Tibial nerve (tissue), 3 donors: Measurements from ENCODE around the gene GRM8.

ENCODE experiments used
- CTCF ChIP-seq, 5 experiments: fragments of 200-600 bp in 3 of 5; fragments of 450-650 bp in 2 of 5; sonication (generic) in 3 of 5; IDR thresholded peaks; one replicate each; pipeline ENCODE4 v1.5.1; 2016 to 2019; ENCODE audit warnings: antibody characterized with exemption in 5 of 5, mild to moderate bottlenecking in 3 of 5, moderate library complexity in 2 of 5
- POLR2A ChIP-seq, 2 donors: fragments of 450-650 bp; IDR thresholded peaks; one replicate each; pipeline ENCODE4 v1.6.1; 2017; ENCODE audit warnings: antibody characterized with exemption in 2 of 2, mild to moderate bottlenecking in 2 of 2, moderate library complexity in 2 of 2

GRCh38 chr7:126667742-126668366 is 584.9 kb downstream of the GRM8 start:
- TF ChIP-seq POLR2A (IDR thresholded peaks at IDR 0.05) (no peak), CTCF (IDR thresholded peaks at IDR 0.05) (no peak)
